WI38 (cell line): ENCODE data around the gene GCN1.
"Not testable (repeated sequence)": the region's sequence is repeated elsewhere in the genome, so short reads cannot be mapped to it uniquely, and the experiment has no call there.

Experiments used
- H3K4me3 ChIP-seq: 2 replicates; pipeline ENCODE4 v1.5.1; 2011; ENCODE audit warnings: low read depth, mild to moderate bottlenecking, control low read depth, low read length
- TF ChIP-seq, protein P1 (sequence below): IDR thresholded peaks from 2 replicates; pipeline ENCODE4 v1.5.1; 2012; ENCODE audit warnings: low read depth, mild to moderate bottlenecking, control low read depth, low read length

GCN1 gene

DNA sequence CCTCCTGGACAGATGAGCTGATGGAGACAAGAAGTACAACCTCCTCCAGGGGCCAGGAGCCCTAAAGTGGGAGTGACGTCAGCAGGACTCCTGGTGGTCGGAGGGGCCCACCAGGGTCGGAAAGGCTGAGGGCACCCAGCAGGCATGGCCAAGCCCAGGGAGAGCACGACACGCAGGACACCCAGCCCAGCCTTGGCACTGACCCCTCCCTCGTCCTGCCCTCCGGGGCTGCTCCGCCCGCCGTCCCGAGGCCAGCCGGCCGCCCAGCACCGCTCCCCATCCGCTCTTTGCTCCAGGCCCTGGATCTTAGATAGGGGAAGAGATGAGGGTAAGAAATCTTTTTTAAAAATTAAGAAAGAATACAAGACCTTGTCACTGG lies 20.8 kb upstream of the GCN1 start:
- TF ChIP-seq, protein P1, sequence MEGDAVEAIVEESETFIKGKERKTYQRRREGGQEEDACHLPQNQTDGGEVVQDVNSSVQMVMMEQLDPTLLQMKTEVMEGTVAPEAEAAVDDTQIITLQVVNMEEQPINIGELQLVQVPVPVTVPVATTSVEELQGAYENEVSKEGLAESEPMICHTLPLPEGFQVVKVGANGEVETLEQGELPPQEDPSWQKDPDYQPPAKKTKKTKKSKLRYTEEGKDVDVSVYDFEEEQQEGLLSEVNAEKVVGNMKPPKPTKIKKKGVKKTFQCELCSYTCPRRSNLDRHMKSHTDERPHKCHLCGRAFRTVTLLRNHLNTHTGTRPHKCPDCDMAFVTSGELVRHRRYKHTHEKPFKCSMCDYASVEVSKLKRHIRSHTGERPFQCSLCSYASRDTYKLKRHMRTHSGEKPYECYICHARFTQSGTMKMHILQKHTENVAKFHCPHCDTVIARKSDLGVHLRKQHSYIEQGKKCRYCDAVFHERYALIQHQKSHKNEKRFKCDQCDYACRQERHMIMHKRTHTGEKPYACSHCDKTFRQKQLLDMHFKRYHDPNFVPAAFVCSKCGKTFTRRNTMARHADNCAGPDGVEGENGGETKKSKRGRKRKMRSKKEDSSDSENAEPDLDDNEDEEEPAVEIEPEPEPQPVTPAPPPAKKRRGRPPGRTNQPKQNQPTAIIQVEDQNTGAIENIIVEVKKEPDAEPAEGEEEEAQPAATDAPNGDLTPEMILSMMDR: no peak

DNA sequence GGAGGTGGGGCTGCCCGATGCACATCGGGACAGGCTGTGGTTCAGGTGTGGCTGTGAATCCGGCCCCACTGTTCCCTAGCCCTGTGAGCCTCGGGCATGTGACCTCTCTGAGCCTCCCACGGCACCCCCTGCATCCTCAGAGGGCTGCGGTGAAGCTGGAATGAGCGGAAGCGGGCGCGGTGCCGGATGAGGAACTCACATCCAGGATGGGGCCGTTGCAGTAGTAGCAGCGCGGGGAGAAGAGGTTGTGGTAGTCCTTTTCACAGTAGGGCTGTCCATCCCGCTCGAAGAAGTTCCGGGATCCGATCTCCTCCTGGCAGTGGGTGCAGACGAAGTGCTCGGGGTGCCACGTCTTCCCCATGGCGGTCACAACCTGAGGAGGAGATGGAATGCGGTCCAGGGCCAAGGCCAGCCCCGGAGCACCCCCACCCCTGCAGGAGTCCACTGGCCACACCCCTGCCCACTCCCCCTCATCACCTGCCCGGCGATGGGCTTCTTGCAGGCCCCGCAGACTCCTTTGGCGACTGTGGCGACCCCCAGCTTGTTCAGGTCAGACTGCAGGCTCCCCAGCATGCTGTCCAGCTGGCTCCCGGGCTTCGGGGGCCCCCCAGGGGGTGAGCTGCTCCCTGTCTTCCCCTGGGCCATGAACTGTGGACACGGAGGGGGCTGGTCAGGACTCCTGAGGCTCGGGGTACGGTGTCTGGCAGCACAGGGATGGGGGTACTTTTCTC lies 20.3 kb upstream of the GCN1 start:
- H3K4me3 ChIP-seq: no peak overlapping the region
- TF ChIP-seq, protein P1: no peak

More for the DNA sequence above, 20.8 kb upstream of the GCN1 start:
- no peak overlapping the region for H3K4me3 ChIP-seq

- no peak overlapping the region for H3K4me3 ChIP-seq
- TF ChIP-seq, protein P1: no peak
These were observed 19.2 kb upstream of the GCN1 start for GRCh38 chr12:120213758-120214157.

DNA sequence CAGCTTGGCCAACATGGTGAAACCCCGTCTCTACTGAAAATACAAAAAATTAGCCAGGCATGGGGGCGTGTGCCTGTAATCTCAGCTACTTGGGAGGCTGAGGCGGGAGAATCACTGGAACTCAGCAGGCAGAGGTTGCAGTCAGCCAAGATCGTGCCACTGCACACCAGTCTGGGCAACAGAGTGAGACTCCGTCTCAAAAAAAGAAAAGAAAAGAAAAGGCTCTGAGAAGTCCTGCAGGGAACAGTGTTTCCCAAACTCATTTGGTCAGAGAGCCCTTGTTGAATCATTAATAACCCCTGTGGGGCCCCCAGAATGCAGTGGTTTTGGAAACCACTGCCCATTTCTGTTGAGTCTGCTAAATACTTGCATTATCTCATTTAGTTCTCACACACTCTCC lies 18.7 kb upstream of the GCN1 start:
- H3K4me3 ChIP-seq: not testable (repeated sequence)

- no peak overlapping the region for H3K4me3 ChIP-seq
- TF ChIP-seq, protein P1: no peak
These were observed 17.8 kb upstream of the GCN1 start for GRCh38 chr12:120212301-120212700.

- no peak overlapping the region for H3K4me3 ChIP-seq
- TF ChIP-seq, protein P1: no peak
These were observed 17.4 kb upstream of the GCN1 start for GRCh38 chr12:120211904-120212283.

- no peak overlapping the region for H3K4me3 ChIP-seq
- TF ChIP-seq, protein P1: no peak
These were observed 16.9 kb upstream of the GCN1 start for GRCh38 chr12:120211243-120211903.
